HepG2 (cell line): Measurements from ENCODE around the gene GNB3. TPM values are rescaled to one million over a fixed set of nuclear protein-coding genes. Genes with fewer than 3 reads are reported as not detected.

ENCODE experiments used
- ARNT ChIP-seq: fragments of 450-650 bp; IDR thresholded peaks from 2 replicates; pipeline ENCODE4 v1.6.1; 2017
- EED ChIP-seq: sonication (generic); formaldehyde crosslinking; IDR thresholded peaks from 2 replicates; pipeline ENCODE4 v1.5.0; 2020; ENCODE audit warnings: mild to moderate bottlenecking, missing genetic modification reagents
- GTF2F1 ChIP-seq: fragments of 150-350 bp; IDR thresholded peaks from 2 replicates; pipeline ENCODE4 v1.6.1; 2014; ENCODE audit warnings: low read length
- IRF9 ChIP-seq: sonication (generic); formaldehyde crosslinking; IDR thresholded peaks from 2 replicates; pipeline ENCODE4 v1.8.0; 2022; ENCODE audit warnings: missing genetic modification reagents, mild to moderate bottlenecking, borderline replicate concordance
- KAT7 ChIP-seq: IDR thresholded peaks from 2 replicates; pipeline ENCODE4 v1.6.1; 2018; ENCODE audit warnings: borderline replicate concordance, missing compliant biosample characterization
- KDM2A ChIP-seq: sonication (generic); formaldehyde crosslinking; IDR thresholded peaks from 2 replicates; pipeline ENCODE4 v1.4.0; 2020; ENCODE audit warnings: low read depth, missing genetic modification reagents, borderline replicate concordance
- MAF1 ChIP-seq: sonication (generic); formaldehyde crosslinking; IDR thresholded peaks from 2 replicates; pipeline ENCODE4 v1.5.0; 2020; ENCODE audit warnings: missing genetic modification reagents, borderline replicate concordance
- POLR2G ChIP-seq: fragments of 200-400 bp; formaldehyde crosslinking; IDR thresholded peaks from 2 replicates; pipeline ENCODE4 v1.6.1; 2018; ENCODE audit warnings: mild to moderate bottlenecking, low read depth, low read length, moderate library complexity
- PTBP1 ChIP-seq: fragments of 200-400 bp; formaldehyde crosslinking; IDR thresholded peaks from 2 replicates; pipeline ENCODE4 v1.6.1; 2018; ENCODE audit warnings: low read length, low read depth; ENCODE audit not compliant: poor library complexity, severe bottlenecking
- SCMH1 ChIP-seq: sonication (generic); formaldehyde crosslinking; IDR thresholded peaks from 2 replicates; pipeline ENCODE4 v1.9.0; 2021; ENCODE audit warnings: missing genetic modification reagents, mild to moderate bottlenecking, borderline replicate concordance
- YY1 ChIP-seq: IDR thresholded peaks from 2 replicates; pipeline ENCODE4 v1.6.1; 2011; ENCODE audit warnings: low read length, low read depth, moderate library complexity, mild to moderate bottlenecking; ENCODE audit not compliant: insufficient read depth, insufficient replicate concordance
- ZNF18 ChIP-seq: sonication (generic); formaldehyde crosslinking; IDR thresholded peaks from 2 replicates; pipeline ENCODE4 v1.8.0; 2022; ENCODE audit warnings: mild to moderate bottlenecking, missing genetic modification reagents; ENCODE audit not compliant: insufficient replicate concordance
- ZNF225 ChIP-seq: sonication (generic); formaldehyde crosslinking; IDR thresholded peaks from 2 replicates; pipeline ENCODE4 v1.4.0; 2020; ENCODE audit warnings: mild to moderate bottlenecking, missing genetic modification reagents
- ZNF230 ChIP-seq: sonication (generic); formaldehyde crosslinking; IDR thresholded peaks from 2 replicates; pipeline ENCODE4 v1.4.0; 2020; ENCODE audit warnings: mild to moderate bottlenecking, missing genetic modification reagents
- ZNF253 ChIP-seq: sonication (generic); formaldehyde crosslinking; IDR thresholded peaks from 2 replicates; pipeline ENCODE4 v1.8.0; 2022; ENCODE audit warnings: mild to moderate bottlenecking, missing genetic modification reagents, borderline replicate concordance
- ZNF446 ChIP-seq: sonication (generic); formaldehyde crosslinking; IDR thresholded peaks from 2 replicates; pipeline ENCODE4 v1.5.0; 2020; ENCODE audit warnings: mild to moderate bottlenecking, missing genetic modification reagents
- ZNF746 ChIP-seq: sonication (generic); formaldehyde crosslinking; IDR thresholded peaks from 2 replicates; pipeline ENCODE4 v1.8.0; 2022; ENCODE audit warnings: mild to moderate bottlenecking, missing genetic modification reagents
- ZNF781 ChIP-seq: sonication (generic); formaldehyde crosslinking; IDR thresholded peaks from 2 replicates; pipeline ENCODE4 v1.5.1; 2020; ENCODE audit warnings: borderline replicate concordance, mild to moderate bottlenecking, missing genetic modification reagents; ENCODE audit errors: not compliant biosample characterization
- ZSCAN12 ChIP-seq: sonication (generic); formaldehyde crosslinking; IDR thresholded peaks from 2 replicates; pipeline ENCODE4 v1.9.0; 2021; ENCODE audit warnings: mild to moderate bottlenecking, missing genetic modification reagents
- polyA plus RNA-seq, 8 experiments: library from polyadenylated mRNA; depleted of rRNA in 3 of 8; stranded (reverse) in 7 of 8; unstranded in 1 of 8; fragments of >200 nt; fragmentation: Illumina TruSeq in 4 of 8; extraction: Trizol in 4 of 8; gene quantifications; 2 replicates each; pipeline versions ENCODE4 v1.2.1 to v1.2.3, GENCODE V29; 2011 to 2016; ENCODE audit warnings: low read depth in 4 of 8, missing spikeins in 1 of 8, mixed read lengths in 1 of 8; ENCODE audit not compliant: insufficient read depth in 1 of 8
- total RNA-seq, 5 experiments: library from RNA; depleted of rRNA; stranded (reverse); fragments of >200 nt; fragmentation: Illumina TruSeq; extraction: Trizol; gene quantifications; 2 replicates each; pipeline ENCODE4 v1.2.3, GENCODE V29; 2016; ENCODE audit warnings: low read depth in 1 of 5
- TF ChIP-seq, protein P1 (sequence below): sonication (generic); formaldehyde crosslinking; IDR thresholded peaks from 2 replicates; pipeline ENCODE4 v1.9.0; 2021; ENCODE audit warnings: missing genetic modification reagents, mild to moderate bottlenecking, borderline replicate concordance

GNB3 gene
- total and polyA plus RNA-seq, 2 of the 13 experiments (the other 11 are each of a cell fraction or from before 2014, with no cell fraction given), result 1.3 to 3.6 TPM

- TF ChIP-seq, protein P1, sequence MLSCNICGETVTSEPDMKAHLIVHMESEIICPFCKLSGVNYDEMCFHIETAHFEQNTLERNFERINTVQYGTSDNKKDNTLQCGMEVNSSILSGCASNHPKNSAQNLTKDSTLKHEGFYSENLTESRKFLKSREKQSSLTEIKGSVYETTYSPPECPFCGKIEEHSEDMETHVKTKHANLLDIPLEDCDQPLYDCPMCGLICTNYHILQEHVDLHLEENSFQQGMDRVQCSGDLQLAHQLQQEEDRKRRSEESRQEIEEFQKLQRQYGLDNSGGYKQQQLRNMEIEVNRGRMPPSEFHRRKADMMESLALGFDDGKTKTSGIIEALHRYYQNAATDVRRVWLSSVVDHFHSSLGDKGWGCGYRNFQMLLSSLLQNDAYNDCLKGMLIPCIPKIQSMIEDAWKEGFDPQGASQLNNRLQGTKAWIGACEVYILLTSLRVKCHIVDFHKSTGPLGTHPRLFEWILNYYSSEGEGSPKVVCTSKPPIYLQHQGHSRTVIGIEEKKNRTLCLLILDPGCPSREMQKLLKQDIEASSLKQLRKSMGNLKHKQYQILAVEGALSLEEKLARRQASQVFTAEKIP (CRISPR knock-in tag), result no peak
- peak; percentile 91 for TF ChIP-seq GTF2F1
- TF ChIP-seq ZNF253 (CRISPR knock-in tag), result no peak
- peak; percentile 89; the same call in 1 of the 2 replicates for TF ChIP-seq KAT7 (CRISPR knock-in tag)
- TF ChIP-seq ZNF781 (CRISPR knock-in tag), result peak; percentile 54
- TF ChIP-seq PTBP1, result no peak
- TF ChIP-seq MAF1 (CRISPR knock-in tag), result peak; percentile 66; the same call in 1 of the 2 replicates
- TF ChIP-seq YY1, result peak; percentile 84
- TF ChIP-seq ZSCAN12, result 0 out of 2 replicates have a peak, but pooled peaks have one; percentile 2
- TF ChIP-seq ZNF746 (CRISPR knock-in tag), result peak; percentile 70; the same call in 1 of the 2 replicates
- peak; percentile 21; the same call in 1 of the 2 replicates for TF ChIP-seq ZNF230
- TF ChIP-seq POLR2G, result peak; percentile 98
- no peak for TF ChIP-seq ARNT
- TF ChIP-seq SCMH1 (CRISPR knock-in tag), result no peak
- no peak for TF ChIP-seq EED
- 0 out of 2 replicates have a peak, but pooled peaks have one; percentile 10 for TF ChIP-seq ZNF225 (CRISPR knock-in tag)
- peak; percentile 60; the same call in 1 of the 2 replicates for TF ChIP-seq ZNF446
- peak; percentile 78 for TF ChIP-seq KDM2A
- TF ChIP-seq IRF9 (CRISPR knock-in tag), result peak; percentile 79; the same call in 1 of the 2 replicates
- TF ChIP-seq ZNF18 (CRISPR knock-in tag), result peak; percentile 87
Observed at GRCh38 chr12:6867413-6868210, 26.9 kb downstream of the GNB3 start, which contains the start of gene TPI1 (continued).
